ENCODE results near the gene KSR2.
"Not testable (repeated sequence)": the region's sequence is repeated elsewhere in the genome, so short reads cannot be mapped to it uniquely, and the experiment has no call there.

Gene KSR2

DNA sequence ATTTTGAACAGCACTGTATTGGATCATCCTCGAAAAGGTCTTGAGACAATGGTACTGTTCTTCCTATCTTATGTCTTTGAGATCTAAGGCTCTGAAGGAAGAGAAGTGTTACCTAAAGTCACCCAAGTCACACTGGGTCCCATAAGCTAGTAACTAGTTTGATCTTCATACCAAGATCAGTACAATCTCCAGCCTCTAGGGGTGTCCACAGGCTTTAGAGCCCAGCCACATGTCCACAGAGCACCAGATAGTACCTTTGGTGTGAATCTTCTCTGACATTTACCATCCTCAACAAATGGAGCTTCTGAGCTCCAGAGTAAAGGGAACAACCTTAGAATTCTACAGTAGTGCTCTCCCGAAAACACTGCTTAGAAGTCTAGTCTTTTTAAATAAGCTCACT is 78.7 kb downstream of the KSR2 start:
- no peak for DNase-seq

GRCh38 chr12:117889098-117889497 is 79.7 kb downstream of the KSR2 start:
- no peak for DNase-seq

- no peak for DNase-seq
Observed at GRCh38 chr12:117885211-117885610, 83.6 kb downstream of the KSR2 start.

DNA sequence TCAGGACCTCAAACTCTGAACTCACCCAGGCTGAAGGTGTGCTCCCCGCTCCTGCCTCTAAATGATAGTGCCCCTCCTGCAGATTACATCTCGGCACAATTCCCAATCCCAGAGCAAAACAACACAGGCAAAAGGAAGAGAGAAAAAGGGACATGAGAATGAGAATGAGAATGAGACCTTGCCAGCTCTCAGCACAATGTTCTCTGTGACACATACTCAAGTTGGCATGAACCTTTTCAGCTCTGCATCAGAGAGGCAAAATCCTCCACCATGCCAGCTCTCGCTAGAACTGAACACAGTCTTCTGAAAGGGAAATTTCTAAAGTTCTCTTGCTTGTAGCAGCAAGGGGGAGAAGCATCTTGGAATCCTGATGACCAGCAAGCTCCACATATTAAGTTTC is 84.6 kb downstream of the KSR2 start:
- no peak for DNase-seq

DNA sequence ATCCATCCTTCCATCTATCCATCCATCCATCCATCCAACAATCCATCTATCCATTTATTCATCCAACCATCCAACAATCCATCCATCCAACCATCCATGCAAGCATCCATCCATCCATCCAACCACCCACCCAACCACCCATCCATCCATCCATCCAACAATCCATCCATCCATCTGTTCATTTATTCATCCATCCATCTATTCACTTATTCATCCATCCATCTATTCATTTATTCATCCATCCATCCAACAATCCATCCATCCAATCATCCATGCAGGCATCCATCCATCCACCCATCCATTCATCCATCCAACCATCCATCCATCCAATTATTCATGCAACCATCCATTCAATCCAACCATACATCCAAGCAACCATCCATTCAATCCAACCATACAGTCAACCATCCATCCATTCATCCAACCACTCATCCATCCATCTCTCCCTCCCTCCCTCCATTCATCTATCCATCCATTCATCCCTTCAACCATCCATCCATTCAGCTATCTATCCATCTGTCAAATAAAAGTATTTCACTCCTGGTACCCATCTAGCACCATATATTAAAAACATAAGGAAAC is 86.1 kb downstream of the KSR2 start:
- no peak for DNase-seq

DNA sequence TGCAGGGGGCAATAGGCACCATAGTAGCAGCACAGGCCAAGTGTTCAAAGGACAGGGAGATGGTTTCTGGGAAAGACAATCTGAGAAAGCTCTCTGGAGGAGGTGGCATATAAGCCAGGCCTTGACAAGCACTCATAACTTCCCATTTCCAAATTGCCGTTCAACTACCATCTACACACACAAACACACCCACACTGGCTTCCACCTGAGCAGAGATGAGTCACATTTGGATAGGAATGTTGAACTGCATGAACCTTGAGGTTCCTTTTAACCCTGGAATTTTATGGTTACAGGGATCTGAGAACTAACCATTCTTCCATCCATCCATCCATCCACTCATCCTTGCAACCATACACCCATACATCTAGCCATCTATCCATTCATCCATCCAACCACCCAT is 86.6 kb downstream of the KSR2 start:
- no peak for DNase-seq

- no peak for DNase-seq
Observed at GRCh38 chr12:117881517-117881916, 87.3 kb downstream of the KSR2 start.

- no peak for DNase-seq
Observed at GRCh38 chr12:117878605-117879004, 90.2 kb downstream of the KSR2 start.

DNA sequence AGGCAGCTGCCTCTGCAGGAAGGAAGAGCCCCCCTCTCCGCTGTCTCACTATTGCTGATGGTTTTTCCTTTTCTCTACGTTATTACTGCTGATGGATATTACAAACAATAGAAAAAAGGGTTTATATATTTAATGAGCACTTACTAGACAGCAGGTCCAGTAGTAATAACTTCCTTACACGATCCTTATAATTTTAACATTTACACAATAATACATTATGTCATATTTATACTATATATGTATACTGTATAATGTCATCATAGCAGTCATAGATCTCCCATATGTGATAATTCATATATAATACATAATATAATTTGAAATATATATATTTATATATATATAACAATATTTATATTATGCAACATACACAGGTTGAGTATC is 92.4 kb downstream of the KSR2 start:
- no peak for DNase-seq

GRCh38 chr12:117875744-117876435 is 92.9 kb downstream of the KSR2 start:
- no peak for DNase-seq

DNA sequence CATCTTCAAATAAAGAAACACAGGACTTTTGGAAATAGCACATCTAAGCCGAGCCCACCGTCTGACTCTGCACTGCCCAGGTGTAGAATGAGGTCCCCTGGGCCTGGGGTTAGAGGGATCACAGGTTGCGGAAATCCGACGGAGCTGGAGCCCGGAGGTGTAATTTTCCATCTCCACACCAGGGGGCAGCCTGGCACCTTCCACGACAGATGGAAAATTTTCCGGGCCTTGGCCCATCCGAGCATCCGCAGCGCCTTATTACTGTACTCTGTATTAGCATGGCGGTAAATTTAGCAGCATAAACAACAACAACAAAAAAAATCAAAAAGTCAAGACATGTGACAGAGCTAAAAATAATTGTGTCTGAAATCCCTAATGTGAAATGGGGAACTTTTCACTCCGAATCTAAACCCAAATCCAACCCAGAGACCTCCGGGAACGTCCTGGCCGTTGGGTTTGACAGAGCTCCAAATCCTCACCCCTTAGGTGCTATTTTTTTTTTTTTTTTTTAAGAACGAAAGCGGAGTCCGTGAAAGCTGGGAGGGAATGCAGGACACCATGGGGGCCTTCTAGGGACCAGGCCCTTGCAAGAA is 93.9 kb downstream of the KSR2 start:
- peak; percentile 14 for DNase-seq

GRCh38 chr12:117874198-117874597 is 94.6 kb downstream of the KSR2 start:
- not testable (repeated sequence) for DNase-seq

GRCh38 chr12:117872546-117873169 is 96.1 kb downstream of the KSR2 start:
- no peak for DNase-seq

- no peak for DNase-seq
Observed at GRCh38 chr12:117869551-117869950, 99.2 kb downstream of the KSR2 start.

DNA sequence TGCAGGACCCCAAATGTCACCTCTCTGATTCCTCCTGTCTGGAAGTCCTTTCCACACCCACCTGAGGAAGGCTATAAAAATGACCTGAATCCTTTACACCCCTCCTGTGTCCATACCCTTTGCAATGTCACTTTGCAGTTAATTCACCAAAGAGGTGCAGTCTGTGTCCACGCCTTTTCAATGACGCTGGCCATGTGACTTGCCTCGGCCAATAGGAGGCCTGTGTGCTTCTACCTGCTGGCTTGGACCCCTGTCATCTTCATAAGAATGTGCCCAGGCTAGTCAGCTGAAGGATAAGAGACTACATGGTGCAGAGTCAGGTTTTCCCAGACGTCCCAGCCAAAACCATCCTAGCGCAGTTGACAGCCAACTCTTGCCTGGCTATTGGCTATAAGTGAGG is 101.4 kb downstream of the KSR2 start:
- no peak for DNase-seq

DNA sequence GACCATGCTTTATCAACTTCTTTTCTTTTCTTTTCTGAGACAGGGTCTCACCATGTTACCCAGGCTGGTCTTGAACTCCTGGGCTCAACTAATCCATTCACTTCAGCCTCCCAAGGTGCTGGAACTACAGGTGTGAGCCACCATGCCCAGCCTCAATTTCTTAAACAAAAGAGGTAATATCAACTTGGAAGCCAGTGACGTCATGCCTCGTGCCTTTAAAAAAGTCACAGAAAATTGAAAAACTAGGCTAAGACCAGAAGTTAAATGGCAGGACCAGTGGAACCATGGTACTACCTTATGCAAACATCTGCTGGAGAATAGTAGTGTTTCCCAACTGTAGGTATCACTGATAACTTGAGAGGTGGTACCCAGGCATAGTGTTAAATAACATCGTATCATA is 103.3 kb downstream of the KSR2 start:
- no peak for DNase-seq

GRCh38 chr12:117863002-117863709 is 105.6 kb downstream of the KSR2 start:
- no peak for DNase-seq

DNA sequence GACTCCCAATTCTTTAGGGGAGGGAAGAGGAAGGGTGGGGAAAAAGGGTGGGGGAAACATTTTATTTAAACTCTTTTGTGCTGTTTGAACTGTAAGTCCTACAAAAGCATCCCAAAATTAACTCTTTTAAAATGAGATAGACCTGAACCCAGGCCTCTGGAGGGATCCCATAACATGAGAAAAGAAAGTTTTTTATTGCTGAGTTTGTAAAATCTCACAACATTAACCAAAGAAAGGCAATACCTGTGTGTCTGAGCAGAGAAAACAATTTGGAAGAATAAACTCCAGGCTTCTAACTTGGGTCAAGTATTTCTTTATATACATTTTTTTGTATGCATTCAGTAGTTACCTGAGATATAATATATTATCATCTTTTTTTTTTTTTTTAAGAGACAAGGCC is 107.1 kb downstream of the KSR2 start:
- no peak for DNase-seq

DNA sequence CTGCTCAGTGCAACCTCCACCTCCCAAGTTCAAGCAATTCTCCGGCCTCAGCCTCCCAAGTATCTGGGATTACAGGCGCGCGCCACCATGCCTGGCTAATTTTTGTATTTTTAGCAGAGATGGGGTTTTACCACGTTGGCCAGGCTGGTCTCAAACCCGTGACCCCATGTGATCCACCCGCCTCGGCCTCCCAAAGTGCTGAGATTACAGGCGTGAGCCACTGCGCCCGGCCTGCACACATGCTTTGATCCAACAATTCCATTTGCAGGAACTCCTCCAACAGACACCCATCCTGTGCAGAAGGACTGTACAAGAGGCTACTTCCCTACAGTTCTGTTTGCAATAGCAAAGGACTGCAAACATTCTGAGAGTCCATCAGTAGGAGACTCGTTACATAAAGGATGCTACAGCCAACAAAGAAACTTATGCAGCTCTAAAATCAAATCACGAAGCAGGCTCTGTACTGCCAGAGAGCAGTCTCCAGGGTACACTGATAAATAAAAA is 108.0 kb downstream of the KSR2 start:
- not testable (repeated sequence) for DNase-seq

DNA sequence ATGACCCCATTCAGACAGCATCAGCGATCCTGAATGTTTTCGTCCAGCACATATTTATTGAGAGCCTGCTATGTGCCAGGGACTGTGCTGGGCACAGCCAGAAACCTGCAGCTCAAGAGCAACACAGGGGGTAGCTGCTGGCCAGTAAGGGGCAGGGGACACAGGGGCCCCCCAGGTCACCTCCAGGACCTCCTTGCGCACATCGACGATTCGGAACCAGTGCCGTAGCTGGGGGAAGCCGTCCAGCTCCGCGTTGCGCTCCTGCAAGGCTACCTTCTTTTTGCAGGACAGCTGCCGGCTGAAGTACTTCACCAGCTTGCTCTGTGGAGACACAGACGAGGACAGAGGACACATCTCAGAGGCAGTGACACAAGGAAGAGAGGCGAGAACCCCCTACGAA is 108.7 kb downstream of the KSR2 start:
- no peak for DNase-seq

DNA sequence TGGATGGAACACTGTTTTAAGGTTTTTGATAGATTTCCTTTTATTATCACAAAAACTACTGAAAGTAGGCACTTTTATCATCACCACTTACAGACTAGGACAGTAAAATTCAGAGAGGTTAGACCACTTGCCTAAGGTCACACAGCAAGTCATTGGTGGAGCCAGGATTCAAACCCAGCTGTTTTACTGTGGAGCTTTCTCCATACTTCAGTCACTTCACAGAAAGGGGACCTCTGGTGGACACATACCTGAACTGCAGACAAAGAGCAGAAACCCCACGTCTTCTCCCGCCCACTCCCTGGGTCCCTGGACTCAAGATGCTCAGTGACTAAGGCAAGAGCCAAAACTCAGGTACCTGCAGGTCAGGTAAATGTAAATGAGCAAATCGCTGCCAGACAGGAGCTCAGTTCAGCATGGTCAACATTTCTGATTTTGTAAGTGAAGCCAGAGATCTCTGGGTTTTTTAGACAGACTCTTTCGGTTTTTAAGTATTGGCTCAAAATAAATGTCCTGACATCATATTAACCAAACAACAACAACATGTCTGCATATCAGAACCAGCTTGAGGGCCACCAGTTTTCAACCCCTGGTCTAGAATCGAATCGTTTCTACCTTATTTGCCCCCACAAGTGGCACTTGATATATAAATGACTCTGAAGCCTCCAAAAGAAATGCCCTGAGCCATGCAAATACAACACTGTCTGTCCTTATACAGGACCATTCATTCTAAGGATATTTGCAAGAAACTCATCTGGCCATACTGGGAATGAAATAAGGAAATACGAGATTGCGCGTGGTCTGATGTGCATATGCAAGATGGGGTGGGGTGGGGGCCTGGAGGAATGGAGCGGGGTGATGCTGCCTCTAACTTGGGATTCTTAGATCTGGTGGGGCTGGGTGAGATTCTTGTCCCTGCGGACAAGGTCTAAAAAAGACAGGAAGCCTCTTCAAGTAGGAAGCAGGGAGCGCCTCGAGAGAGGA is 110.9 kb downstream of the KSR2 start:
- DNase-seq = no peak

- DNase-seq = not testable (repeated sequence)
Observed at GRCh38 chr12:117857139-117857538, 111.7 kb downstream of the KSR2 start.
